ENCODE results near the gene ADCY9. TPM values are rescaled to one million over a fixed set of nuclear protein-coding genes. Genes with fewer than 3 reads are reported as not detected.
"Not testable (repeated sequence)": the region's sequence is repeated elsewhere in the genome, so short reads cannot be mapped to it uniquely, and the experiment has no call there.

Gene ADCY9
- total RNA-seq, 1 experiment from 2014 or later = 9.8 TPM

- CTCF ChIA-PET; intact Hi-C loops (cut with micrococcal nuclease): not testable (repeated sequence)
These were observed 37.1 kb upstream of the ADCY9 start for GRCh38 chr16:4153364-4153763.

GRCh38 chr16:4152267-4152666 lies 36.0 kb upstream of the ADCY9 start:
- Histone ChIP-seq H3K36me3 (ENCODE audit: control insufficient read depth in 1 of 2, insufficient read depth in 2 of 2, low read length in 2 of 2) (no peaks in the 10 kb centered on the region), H3K27ac (ENCODE audit: low read depth, low read length) (no peak overlapping the region), H3K4me1 (ENCODE audit: control insufficient read depth in 1 of 2, insufficient read depth in 2 of 2, low read length in 2 of 2) (no peaks in the 10 kb centered on the region), H3K9me3 (ENCODE audit: control insufficient read depth in 1 of 2, insufficient read depth in 1 of 2, low read depth in 1 of 2, low read length in 2 of 2) (no peaks in the 10 kb centered on the region), H4K20me1 (ENCODE audit: insufficient read depth) (no peaks in the 10 kb centered on the region), H3K27me3 (ENCODE audit: insufficient read depth, low read length) (no peaks in the 10 kb centered on the region), H3K79me2 (ENCODE audit: insufficient read depth, low read length) (no peaks in the 10 kb centered on the region), H3K9ac (ENCODE audit: low read length) (no peak overlapping the region), H2AFZ (ENCODE audit: low read depth, low read length, poor library complexity, severe bottlenecking) (no peak overlapping the region), H3K9me2 (ENCODE audit: insufficient read depth) (no peaks in the 10 kb centered on the region), H3K4me3 (replicated peaks in 1 of 2; ENCODE audit: low read depth in 1 of 2, low read length in 2 of 2) (no peak overlapping the region), H3K4me2 (ENCODE audit: low read length) (no peak overlapping the region)
- POLR2A ChIA-PET = no interaction called here
- no TSS peak for BruUV-seq (replicated peaks)
- RAD21 ChIA-PET (ENCODE audit: low non-redundant PET in 1 of 2, low total read pairs in 2 of 2, uncharacterized antibody in 2 of 2, unreplicated experiment in 2 of 2) = no interaction called here
- DNase-seq (ENCODE audit: low read depth, low spot score) = no peak
- intact Hi-C loops (cut with micrococcal nuclease) = no loop called here
- TF ChIP-seq REST (IDR thresholded peaks at IDR 0.05; ENCODE audit: low read depth) (no peak), POLR2A (IDR thresholded peaks at IDR 0.05; ENCODE audit: borderline replicate concordance, extremely low read depth, insufficient read depth, insufficient read length) (no peak), CEBPB (IDR thresholded peaks at IDR 0.05; ENCODE audit: low read depth) (no peak), EZH2phosphoT487 (IDR thresholded peaks at IDR 0.05; ENCODE audit: borderline replicate concordance) (no peak), EZH2 (IDR thresholded peaks at IDR 0.05) (no peak), MAX (IDR thresholded peaks at IDR 0.05) (no peak), JUND (IDR thresholded peaks at IDR 0.05) (no peak), YY1 (IDR thresholded peaks at IDR 0.05; ENCODE audit: extremely low read depth, insufficient replicate concordance, low read depth, low read length) (no peak), SRF (IDR thresholded peaks at IDR 0.05; ENCODE audit: low read depth) (no peak), CBX3 (IDR thresholded peaks at IDR 0.05; ENCODE audit: low read depth) (no peak), EGR1 (IDR thresholded peaks at IDR 0.05; ENCODE audit: low read depth) (no peak), ELF1 (IDR thresholded peaks at IDR 0.05; ENCODE audit: borderline replicate concordance, low read depth) (no peak)
- CTCF ChIA-PET = no interaction called here
- no peak for ATAC-seq

More at GRCh38 chr16:4153364-4153763, 37.1 kb upstream of the ADCY9 start:
- POLR2A ChIA-PET; RAD21 ChIA-PET (ENCODE audit: low non-redundant PET in 1 of 2, low total read pairs in 2 of 2, uncharacterized antibody in 2 of 2, unreplicated experiment in 2 of 2); H3K9me2 ChIP-seq (ENCODE audit: insufficient read depth); H3K4me2 ChIP-seq (ENCODE audit: low read length); H3K4me3 ChIP-seq (replicated peaks in 1 of 2; ENCODE audit: low read depth in 1 of 2, low read length in 2 of 2); H4K20me1 ChIP-seq (ENCODE audit: insufficient read depth); ATAC-seq; H3K79me2 ChIP-seq (ENCODE audit: insufficient read depth, low read length); H3K9ac ChIP-seq (ENCODE audit: low read length); H3K36me3 ChIP-seq (ENCODE audit: control insufficient read depth in 1 of 2, insufficient read depth in 2 of 2, low read length in 2 of 2); DNase-seq (ENCODE audit: low read depth, low spot score); H3K9me3 ChIP-seq (ENCODE audit: control insufficient read depth in 1 of 2, insufficient read depth in 1 of 2, low read depth in 1 of 2, low read length in 2 of 2); BruUV-seq (replicated peaks); H3K27me3 ChIP-seq (ENCODE audit: insufficient read depth, low read length); H2AFZ ChIP-seq (ENCODE audit: low read depth, low read length, poor library complexity, severe bottlenecking); H3K27ac ChIP-seq (ENCODE audit: low read depth, low read length); H3K4me1 ChIP-seq (ENCODE audit: control insufficient read depth in 1 of 2, insufficient read depth in 2 of 2, low read length in 2 of 2): not testable (repeated sequence)

All from HCT116 (cell line).